Transverse colon (tissue), 4 donors: ENCODE data around the gene RPTOR. TPM values are rescaled to one million over a fixed set of nuclear protein-coding genes. Genes with fewer than 3 reads are reported as not detected.

Experiments used
- DNase-seq: peaks from one replicate; pipeline ENCODE4 v3.0.0-alpha.2; 2019
- H3K27ac ChIP-seq, 4 donors: fragments of 200-600 bp; sonication (generic); 2 replicates each; pipeline ENCODE4 v1.5.1; 2016 to 2018; ENCODE audit warnings: inconsistent platforms in 4 of 4
- H3K27me3 ChIP-seq: fragments of 200-600 bp; sonication (generic); 2 replicates; pipeline ENCODE4 v1.5.1; 2017; ENCODE audit warnings: inconsistent platforms
- H3K36me3 ChIP-seq, 4 donors: fragments of 200-600 bp; sonication (generic); 2 replicates each; pipeline ENCODE4 v1.5.1; 2017 to 2019; ENCODE audit warnings: inconsistent platforms in 4 of 4
- H3K4me1 ChIP-seq, 4 donors: fragments of 200-600 bp; sonication (generic); 2 replicates each; pipeline ENCODE4 v1.5.1; 2017 to 2020; ENCODE audit warnings: inconsistent platforms in 4 of 4
- H3K4me3 ChIP-seq, 4 donors: fragments of 200-600 bp; sonication (generic); 1 replicate in 1 of 4; 2 replicates in 3 of 4; pipeline versions ENCODE4 v1.5.1 to v1.6.1; 2017 to 2019; ENCODE audit warnings: inconsistent platforms in 4 of 4
- H3K9me3 ChIP-seq, 2 donors: fragments of 200-600 bp; sonication (generic); 2 replicates each; pipeline ENCODE4 v1.5.1; 2017 to 2019; ENCODE audit warnings: inconsistent platforms in 2 of 2
- CTCF ChIP-seq, 5 experiments: fragments of 200-600 bp in 3 of 5; fragments of 450-650 bp in 2 of 5; sonication (generic) in 3 of 5; IDR thresholded peaks; 1 replicate in 2 of 5; 2 replicates in 3 of 5; pipeline ENCODE4 v1.5.1; 2016 to 2017; ENCODE audit warnings: antibody characterized with exemption in 5 of 5, inconsistent platforms in 3 of 5, mild to moderate bottlenecking in 2 of 5, moderate library complexity in 1 of 5
- EP300 ChIP-seq: sonication (generic); formaldehyde crosslinking; IDR thresholded peaks from one replicate; pipeline ENCODE4 v1.6.1; 2017; ENCODE audit warnings: antibody characterized with exemption, low read depth
- POLR2A ChIP-seq: fragments of 450-650 bp; IDR thresholded peaks from one replicate; pipeline ENCODE4 v1.6.1; 2016; ENCODE audit warnings: antibody characterized with exemption, mild to moderate bottlenecking, moderate library complexity
- POLR2AphosphoS5 ChIP-seq, 3 donors: sonication (generic); formaldehyde crosslinking; IDR thresholded peaks; one replicate each; pipeline ENCODE4 v1.6.1; 2016; ENCODE audit warnings: antibody characterized with exemption in 3 of 3
- WGBS, 2 donors: methylation state at CpG; one replicate each; pipeline ENCODE4 v1.1.5; 2018; ENCODE audit warnings: low coverage in 1 of 2; 5-methylcytosine and 5-hydroxymethylcytosine counted together
- in situ Hi-C, 4 donors: fragments of 200-750 bp; cut with MboI; loops; one replicate each; pipeline versions ENCODE4 v1.15.0 to v1.15.1; 2017; ENCODE audit warnings: low sequenced_read_pairs in 3 of 4, low pct_ligation_motif_present in 1 of 4, low pct_unique_long_range_greater_than_20kb in 1 of 4
- intact Hi-C: fragments of 100-400 bp; cut with DNase I; formaldehyde crosslinking; loops from one replicate; pipeline ENCODE4 v1.15.1; 2023; ENCODE audit warnings: low total_unique reads
- total RNA-seq, 4 donors: library from RNA; depleted of rRNA; stranded (reverse); fragments of >200 nt; gene quantifications; one replicate each; pipeline ENCODE4 v1.1.0, GENCODE V29; 2016

RPTOR gene
- total RNA-seq, 4 donors from 2014 or later: 28.9 to 79.3 (median 48.0) TPM

GRCh38 chr17:80659651-80660050 is 115.0 kb downstream of the RPTOR start:
- in situ Hi-C loops (no loop called here), intact Hi-C loops (no loop called here)
- Histone ChIP-seq H3K9me3 (peaks cover 0 to 6% of the 10 kb centered on the region in 2 donors), H3K4me1 (peaks cover 10 to 16% (median 10%) of the 10 kb centered on the region in 4 donors), H3K27ac (no peak overlapping the region), H3K36me3 (no peaks in the 10 kb centered on the region), H3K4me3 (no peak overlapping the region), H3K27me3 (no peaks in the 10 kb centered on the region)
- 94% methylated on average over 12 of the region's 12 CpGs; no CpG with 5 or more reads in 1 of the 2 donors for WGBS, 2 donors
- no peak for TF ChIP-seq EP300
- no peak for TF ChIP-seq CTCF (IDR thresholded peaks at IDR 0.05)
- TF ChIP-seq POLR2AphosphoS5 (IDR thresholded peaks at IDR 0.05): no peak
- TF ChIP-seq POLR2A: no peak
- DNase-seq: no peak

GRCh38 chr17:80660527-80661198 is 116.0 kb downstream of the RPTOR start:
- TF ChIP-seq CTCF (IDR thresholded peaks at IDR 0.05): no peak
- H3K9me3 ChIP-seq: peaks cover 0 to 6% of the 10 kb centered on the region in 2 donors
- no peaks in the 10 kb centered on the region for H3K36me3 ChIP-seq
- H3K4me1 ChIP-seq: peaks cover 10 to 20% (median 12%) of the 10 kb centered on the region in 4 donors
- no peaks in the 10 kb centered on the region for H3K27me3 ChIP-seq
- DNase-seq: no peak
- no peak overlapping the region for H3K4me3 ChIP-seq
- in situ Hi-C loops (no loop called here), intact Hi-C loops (no loop called here)
- WGBS, 2 donors: 96 to 100% methylated on average over 5 to 13 of the region's 13 CpGs
- H3K27ac ChIP-seq: no peak overlapping the region

- 76 to 100% methylated on average over 1 to 6 of the region's 6 CpGs for WGBS, 2 donors
- peaks cover 10 to 20% (median 12%) of the 10 kb centered on the region in 4 donors for H3K4me1 ChIP-seq
- TF ChIP-seq CTCF (IDR thresholded peaks at IDR 0.05) (no peak), POLR2A (no peak), EP300 (no peak), POLR2AphosphoS5 (IDR thresholded peaks at IDR 0.05) (no peak)
- H3K36me3 ChIP-seq: no peaks in the 10 kb centered on the region
- in situ Hi-C loops (no loop called here), intact Hi-C loops (no loop called here)
- no peak overlapping the region for H3K4me3 ChIP-seq
- H3K9me3 ChIP-seq: peaks cover 0 to under 1% of the 10 kb centered on the region in 2 donors
- no peak overlapping the region for H3K27ac ChIP-seq
- DNase-seq: no peak
- H3K27me3 ChIP-seq: no peaks in the 10 kb centered on the region
Measured at GRCh38 chr17:80662557-80662956, 117.9 kb downstream of the RPTOR start.

GRCh38 chr17:80663781-80664206 is 119.2 kb downstream of the RPTOR start:
- H3K9me3 ChIP-seq: no peaks in the 10 kb centered on the region
- H3K27ac ChIP-seq: peak overlapping the region in 3 of 4 donors; percentile 51 to 63 (median 59)
- H3K27me3 ChIP-seq: no peaks in the 10 kb centered on the region
- DNase-seq: peak; percentile 20
- TF ChIP-seq POLR2AphosphoS5 (IDR thresholded peaks at IDR 0.05): no peak
- no peak for TF ChIP-seq POLR2A
- TF ChIP-seq EP300: no peak
- no peak for TF ChIP-seq CTCF (IDR thresholded peaks at IDR 0.05)
- intact Hi-C loops (no loop called here), in situ Hi-C loops (no loop called here)
- 77% methylated on average over 7 of the region's 11 CpGs; no CpG with 5 or more reads in 1 of the 2 donors for WGBS, 2 donors
- H3K4me3 ChIP-seq: no peak overlapping the region
- no peaks in the 10 kb centered on the region for H3K36me3 ChIP-seq
- peaks cover 10 to 20% (median 12%) of the 10 kb centered on the region in 4 donors for H3K4me1 ChIP-seq
